Midbrain (tissue), 1 donor: ENCODE data around the gene UNC45B.
"Not testable (repeated sequence)": the region's sequence is repeated elsewhere in the genome, so short reads cannot be mapped to it uniquely, and the experiment has no call there.

Experiments used
- DNase-seq: peaks from one replicate; lab custom pipeline; 2025; lab: John Stamatoyannopoulos, UW

Gene UNC45B

DNA sequence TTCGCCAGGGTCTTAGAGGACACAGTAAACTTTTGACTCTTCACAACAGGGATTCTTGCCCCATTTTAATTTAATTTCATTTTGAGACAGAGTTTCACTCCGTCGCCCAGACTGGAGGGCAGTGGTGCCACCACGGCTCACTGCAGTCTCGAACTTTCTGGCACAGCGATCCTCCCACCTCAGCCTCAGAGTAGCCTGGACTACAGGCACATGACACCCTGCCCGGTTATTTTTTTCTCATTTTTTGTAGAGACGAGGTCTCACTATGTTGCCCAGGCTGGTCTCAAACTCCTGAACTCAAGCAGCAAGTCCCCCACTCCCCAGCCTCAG lies 5.2 kb upstream of the UNC45B start:
- DNase-seq, result no peak

DNA sequence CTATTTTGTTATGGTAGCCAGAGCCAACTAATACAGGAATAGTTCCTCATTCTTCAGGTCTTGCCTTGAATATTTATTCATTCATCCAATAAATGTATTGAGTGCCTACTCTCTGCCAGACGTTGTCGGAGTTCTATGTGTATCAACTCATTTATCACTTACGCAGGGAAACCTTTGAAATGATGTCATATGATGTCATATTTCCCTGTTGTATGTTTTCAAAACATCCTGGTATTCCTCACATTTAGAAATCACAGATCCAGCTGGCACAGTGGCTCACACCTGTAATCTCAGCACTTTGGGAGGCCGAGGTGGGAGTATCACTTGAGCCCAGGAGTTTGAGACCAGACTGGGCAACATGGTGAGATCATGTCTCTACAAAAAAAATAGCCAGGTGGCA lies 2.8 kb upstream of the UNC45B start:
- DNase-seq, result no peak

DNA sequence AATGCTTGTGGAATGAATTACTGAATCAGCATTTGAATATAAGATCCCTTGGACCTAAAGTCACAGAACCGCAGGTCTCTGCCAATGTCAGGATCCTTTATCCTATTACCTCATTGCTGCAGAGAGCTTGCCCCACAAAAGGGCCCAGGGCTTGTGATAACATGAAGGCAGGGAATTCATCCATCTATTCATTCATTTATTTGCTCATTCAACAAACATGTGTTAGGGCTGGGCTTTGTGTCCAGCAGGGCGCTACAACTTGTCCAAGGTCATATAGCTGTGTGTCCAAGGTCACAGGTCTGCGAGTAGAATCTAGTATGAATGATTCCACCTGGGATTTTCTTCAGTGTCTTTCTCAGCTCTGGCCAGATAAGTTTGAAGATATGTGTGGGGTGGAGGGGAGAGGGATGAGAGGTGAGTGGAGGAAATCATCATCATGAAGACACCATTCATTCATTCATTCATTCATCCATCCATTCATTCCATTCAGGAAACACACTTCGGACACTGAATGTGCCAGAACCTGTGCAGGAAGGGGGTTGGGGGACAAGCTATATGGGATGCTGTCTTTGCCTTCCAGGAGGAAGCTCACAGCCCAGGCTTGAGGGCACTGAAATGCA lies 1.3 kb upstream of the UNC45B start:
- DNase-seq, result no peak

DNA sequence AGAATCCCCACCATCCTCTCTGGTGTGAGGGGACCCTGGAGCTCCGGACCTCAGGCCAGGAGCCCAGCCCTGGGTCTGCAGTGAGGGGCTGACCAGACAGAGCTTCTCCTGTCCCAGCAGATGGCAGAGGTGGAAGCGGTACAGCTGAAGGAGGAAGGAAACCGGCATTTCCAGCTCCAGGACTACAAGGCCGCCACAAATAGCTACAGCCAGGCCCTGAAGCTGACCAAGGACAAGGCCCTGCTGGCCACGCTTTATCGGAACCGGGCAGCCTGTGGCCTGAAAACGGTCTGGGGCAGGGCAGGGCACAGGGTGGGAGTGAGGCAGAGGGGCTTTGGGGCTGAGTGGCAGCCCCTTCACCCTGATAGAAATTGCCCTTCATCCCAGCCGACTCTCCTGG lies 527 bp downstream of the UNC45B start:
- no peak for DNase-seq

DNA sequence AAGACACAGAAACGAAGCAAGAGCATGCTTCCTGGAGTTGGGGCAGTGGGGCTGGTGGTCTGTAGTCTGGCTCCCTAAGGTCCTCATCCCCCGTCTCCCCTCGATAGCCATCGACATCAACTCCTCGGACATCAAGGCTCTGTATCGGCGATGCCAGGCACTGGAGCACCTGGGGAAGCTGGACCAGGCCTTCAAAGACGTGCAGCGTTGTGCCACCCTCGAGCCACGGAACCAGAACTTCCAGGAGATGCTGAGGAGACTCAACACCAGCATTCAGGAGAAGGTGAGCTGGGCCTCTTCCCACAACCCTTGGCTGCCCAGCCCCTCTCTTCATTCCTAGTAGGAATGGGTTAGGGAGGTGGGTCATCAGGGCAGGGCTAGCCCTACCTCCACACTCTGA lies 2.3 kb downstream of the UNC45B start:
- no peak for DNase-seq

DNA sequence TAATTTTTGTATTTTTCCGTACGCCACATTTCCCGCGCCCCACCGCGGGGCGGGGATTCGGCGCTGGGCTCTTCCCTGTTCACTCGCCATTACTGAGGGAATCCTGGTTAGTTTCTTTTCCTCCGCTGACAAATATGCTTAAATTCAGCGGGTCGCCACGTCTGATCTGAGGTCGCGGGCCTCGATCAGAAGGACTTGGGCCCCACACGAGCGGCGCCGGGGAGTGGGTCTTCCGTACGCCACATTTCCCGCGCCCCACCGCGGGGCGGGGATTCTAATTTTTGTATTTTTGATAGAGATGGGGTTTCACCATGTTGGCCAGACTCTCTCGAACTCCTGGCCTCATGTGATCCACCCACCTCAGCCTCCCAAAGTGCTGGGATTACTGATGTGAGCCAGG lies 3.5 kb downstream of the UNC45B start:
- not testable (repeated sequence) for DNase-seq

DNA sequence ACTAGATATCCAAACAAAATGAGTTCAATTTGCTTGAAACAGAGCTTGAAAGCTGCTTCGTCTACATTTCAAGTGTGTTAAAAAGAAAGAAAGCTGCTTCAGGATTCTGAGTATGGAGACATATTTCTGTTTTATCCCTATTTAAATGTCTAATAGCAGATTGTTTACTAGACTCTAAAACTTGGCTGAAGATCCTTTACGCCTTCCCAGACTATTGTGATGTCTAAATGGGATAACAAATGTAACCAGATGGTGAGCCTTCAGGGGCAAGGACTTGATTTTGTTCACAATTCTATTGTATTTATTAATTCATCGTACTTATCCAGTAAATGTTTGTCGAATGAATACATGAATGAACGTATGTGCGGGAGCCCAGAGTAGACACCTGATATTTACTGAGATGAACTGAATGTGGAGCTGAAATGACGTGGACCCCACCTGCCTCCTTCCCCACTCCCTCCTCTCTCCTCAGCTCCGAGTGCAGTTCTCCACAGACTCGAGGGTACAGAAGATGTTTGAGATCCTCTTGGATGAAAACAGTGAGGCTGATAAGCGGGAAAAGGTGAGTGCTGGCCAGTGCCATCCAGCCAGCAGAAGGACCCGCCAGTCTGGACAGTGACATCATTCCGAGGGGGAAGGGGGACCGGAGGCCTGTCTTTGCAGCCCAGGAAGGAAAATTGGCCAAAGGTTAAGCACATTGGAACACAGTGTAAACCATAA lies 5.0 kb downstream of the UNC45B start:
- no peak for DNase-seq

DNA sequence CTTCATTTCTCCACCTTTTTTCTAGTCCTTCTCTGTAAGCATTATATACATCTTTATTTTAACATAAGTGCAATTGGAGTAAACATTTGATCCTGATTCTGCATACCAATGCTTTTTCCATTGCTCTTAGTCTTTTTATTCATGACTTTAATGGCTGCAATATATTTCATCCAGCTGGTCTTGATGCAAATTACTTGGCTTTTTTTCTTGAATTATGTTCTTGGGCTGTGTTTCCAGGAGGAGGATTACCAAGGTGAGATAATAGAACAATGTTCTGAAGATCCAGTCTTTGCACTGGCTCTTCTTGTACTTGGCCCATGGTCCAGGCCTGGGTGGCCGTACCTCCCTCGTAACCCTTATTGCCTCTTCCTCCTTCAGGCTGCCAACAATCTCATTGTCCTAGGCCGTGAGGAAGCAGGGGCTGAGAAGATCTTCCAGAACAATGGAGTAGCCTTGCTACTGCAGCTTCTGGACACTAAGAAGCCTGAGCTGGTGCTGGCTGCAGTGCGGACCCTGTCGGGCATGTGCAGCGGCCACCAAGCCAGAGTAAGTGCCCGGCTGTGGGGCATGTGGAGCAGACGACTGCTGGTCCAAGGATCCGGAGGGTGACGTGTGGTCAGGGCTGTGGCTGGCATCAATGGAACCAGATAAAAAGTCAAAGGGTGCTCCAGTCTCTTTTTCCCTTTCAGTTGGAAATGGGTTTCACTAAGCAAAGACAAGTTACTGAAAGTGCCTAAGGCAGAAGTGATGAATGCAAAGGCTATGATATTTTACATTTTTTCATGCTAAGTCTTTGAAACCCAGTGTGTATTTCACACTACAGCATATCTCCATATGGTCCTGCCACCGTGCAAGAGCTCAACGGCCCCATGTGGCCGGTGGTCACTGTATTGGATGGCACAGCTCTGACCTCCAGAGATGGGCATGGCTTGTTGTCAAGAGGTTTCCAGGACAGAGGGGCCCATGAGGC lies 6.9 kb downstream of the UNC45B start:
- no peak for DNase-seq

DNA sequence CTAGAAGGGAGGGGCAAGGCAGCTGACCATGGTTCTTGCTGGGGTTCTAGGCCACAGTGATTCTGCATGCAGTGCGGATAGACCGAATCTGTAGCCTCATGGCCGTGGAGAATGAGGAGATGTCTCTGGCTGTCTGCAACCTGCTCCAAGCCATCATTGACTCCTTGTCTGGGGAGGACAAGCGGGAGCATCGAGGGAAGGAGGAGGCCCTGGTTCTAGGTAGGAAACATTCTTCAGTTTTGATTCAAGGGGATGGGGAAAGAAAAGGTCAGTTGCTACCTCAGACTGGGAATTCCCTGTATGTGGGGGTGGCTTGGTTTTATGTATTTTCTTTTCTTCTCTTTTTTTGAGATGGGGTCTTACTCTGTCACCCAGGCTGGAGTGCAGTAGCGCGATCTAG lies 7.6 kb downstream of the UNC45B start:
- DNase-seq, result no peak

DNA sequence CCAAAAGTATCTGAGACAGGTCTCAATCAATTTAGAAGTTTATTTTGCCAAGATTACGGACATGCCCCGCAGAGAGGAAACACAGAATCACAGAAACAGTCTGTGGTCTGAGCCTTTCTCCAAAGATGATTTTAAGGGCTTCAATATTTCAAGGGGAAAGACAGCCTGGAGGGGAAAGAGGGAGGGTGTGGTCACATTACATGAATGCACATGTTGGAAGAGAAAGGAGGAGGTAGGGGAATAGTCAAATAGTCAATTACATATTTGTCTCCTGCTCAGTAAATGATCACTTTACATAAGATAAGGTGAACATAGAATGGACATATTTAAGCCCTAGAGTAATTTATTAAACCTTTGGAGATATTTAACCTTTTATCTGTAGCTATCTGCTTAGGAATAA lies 12.3 kb downstream of the UNC45B start:
- DNase-seq, result no peak

DNA sequence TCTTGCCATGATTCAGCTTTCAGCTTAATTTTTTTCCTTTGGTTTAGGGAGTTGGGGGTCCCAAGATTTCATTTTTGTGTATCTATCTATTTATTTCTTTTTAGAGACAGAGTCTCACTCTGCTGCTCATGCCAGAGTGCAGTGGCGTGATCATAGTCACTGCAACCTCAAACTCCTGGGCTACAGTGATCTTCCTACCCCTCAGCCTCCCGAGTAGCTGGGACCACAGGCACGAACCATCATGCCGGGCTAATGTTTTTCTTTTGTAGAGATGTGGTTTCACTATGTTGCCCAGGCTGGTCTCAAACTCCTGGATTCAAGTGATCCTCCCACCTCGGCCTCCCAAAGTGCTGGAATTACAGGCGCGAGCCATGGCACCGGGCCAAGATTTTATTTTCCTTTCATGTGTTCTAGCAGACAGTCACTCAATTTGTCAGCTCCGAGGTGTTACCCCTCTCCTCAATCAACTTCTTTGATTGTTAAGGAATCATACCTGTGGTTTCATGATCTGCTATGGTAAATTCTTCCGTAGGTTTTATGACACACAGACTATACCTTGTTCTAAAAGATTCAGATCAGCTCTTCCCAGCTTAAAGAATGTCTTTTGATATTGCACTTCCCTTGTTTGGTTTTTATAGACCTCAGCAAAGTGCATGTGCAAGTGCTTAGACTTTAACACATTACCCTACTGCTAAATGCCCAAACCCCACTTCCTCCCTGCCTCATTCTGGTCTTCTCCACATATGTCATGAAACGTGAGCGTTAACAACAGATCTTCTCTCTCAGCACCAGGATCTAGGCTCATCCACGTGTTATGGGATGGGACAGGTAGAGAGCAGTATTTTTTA lies 13.0 kb downstream of the UNC45B start:
- DNase-seq, result no peak

DNA sequence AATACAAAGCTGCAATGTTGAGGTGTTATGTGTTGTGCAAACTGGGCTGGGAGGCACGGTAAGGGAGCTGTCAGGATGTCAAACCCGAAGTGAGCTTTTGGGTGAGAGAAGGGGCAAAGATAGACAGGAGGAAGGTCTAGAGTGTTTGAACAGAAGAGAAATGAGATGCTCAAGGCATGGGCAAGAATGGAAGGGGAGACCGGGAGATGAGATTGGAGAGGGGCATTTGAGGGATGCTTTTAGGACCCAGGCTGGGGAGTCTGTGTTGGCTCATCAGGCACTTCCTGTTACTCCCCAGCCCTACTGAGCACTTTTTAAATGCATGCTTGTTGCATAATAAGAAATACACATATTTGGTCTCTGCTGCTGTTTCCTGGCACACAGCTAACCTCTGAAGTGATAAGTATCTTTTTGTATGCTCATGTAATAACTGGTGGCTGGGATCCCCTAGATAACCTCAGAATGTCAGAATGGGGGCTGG lies 13.7 kb downstream of the UNC45B start:
- no peak for DNase-seq

DNA sequence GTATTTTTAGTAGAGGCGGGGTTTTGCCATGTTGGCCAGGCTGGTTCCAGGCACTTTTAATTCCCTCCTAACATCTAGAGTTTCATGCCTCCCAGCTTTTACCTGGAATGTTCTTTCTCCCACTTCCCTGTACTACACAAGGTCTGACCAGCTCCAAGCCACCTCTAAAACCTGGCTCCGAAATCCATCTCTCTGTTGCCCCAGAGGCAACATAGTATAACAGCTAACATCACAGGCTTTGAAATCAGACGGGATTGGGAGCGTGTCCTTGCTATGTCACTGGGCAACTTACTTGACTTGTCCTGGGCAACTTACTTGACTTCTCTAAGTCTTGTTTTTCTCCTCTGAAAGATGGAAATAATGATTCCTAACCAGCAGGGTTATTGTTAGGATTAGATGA lies 15.1 kb downstream of the UNC45B start:
- no peak for DNase-seq

DNA sequence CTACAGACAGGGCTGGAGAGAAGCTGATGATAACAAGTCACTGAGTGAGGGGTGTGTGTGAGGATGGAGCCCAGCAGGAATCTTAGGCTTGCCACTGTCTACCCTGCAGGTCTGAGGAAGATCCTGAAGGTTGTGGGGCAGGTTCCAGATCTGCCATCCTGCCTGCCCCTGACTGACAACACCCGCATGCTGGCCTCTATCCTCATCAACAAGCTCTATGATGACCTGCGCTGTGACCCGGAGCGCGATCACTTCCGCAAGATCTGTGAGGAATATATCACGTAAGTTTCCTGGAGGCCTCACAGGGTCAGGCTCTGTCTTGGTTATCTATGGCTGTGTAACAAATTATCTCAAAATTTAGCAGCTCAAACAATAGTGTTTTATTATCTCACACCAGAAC lies 16.3 kb downstream of the UNC45B start:
- no peak for DNase-seq

DNA sequence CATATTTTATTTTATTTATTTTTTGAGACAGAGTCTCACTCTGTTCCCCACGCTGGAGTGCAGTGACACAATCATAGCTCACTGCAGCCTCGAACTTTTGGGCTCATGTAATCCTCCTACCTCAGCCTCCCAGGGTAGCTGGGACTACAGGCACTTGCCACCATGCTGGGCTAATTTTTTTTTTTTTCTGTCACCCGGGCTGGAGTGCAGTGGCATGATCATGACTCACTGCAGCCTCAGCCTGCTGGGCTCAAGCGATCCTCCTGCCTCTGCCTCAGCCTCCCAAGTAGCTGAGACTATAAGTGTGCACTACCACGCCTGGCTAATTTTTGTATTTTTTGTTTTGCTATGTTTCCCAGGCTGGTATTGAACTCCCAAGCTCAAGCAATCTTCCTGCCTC lies 17.1 kb downstream of the UNC45B start:
- DNase-seq, result no peak

DNA sequence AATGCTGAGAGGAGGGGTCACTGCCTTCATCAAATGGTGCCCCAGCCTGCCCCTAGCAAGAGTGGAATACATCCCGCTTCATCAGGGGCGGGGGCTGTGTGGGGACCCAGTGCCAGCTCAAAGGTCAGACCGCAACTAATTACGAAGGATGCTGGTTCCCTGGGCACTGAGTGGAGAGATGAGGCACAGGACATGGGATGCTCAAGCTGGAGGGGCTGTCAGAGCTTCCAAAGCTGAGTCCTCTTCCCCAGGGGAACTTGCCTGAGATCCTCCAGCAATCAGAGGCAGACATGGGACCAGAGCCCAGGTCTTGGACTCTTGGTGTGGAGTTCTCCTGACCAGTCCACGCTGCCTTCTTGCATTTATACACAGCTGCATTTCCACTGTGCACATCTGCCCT lies 18.9 kb downstream of the UNC45B start:
- DNase-seq, result no peak

DNA sequence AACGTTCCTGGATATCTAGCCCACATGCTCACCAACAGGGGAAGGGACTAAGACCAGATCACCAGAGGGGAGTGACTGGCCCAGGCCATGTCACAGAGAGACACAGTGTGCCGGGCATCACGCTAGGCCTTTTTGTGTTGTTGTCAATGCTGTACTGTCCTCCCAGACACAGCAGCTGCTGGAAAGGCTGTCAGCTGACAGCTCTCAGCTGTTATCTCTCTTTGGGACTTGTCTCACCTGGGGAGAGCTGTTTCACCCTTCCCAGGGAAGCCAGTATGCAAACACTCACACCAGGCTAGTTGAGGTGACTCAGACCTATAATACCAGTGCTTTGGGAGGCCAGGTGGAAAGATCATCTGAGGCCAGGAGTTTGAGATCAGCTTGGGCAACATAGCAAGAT lies 19.4 kb downstream of the UNC45B start:
- DNase-seq, result no peak

DNA sequence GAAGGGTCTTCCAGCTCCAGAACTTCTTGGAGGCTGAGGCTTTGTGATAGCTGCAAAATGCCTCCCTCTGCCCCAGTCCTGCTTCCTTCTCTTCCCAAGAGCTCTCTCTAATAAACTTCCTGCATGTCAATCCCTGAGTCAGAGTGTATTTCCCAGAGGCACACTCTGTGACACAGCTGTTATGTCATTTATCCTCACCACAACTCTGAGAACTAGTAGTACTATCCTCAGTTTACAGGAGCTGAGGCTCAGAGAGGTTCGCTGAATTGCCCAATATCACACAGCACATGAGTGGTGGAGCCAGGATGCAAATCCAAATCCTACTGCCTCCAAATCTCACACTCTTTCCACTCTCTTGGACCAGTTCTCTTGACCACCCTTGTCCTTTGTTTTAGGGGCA lies 20.0 kb downstream of the UNC45B start:
- no peak for DNase-seq

DNA sequence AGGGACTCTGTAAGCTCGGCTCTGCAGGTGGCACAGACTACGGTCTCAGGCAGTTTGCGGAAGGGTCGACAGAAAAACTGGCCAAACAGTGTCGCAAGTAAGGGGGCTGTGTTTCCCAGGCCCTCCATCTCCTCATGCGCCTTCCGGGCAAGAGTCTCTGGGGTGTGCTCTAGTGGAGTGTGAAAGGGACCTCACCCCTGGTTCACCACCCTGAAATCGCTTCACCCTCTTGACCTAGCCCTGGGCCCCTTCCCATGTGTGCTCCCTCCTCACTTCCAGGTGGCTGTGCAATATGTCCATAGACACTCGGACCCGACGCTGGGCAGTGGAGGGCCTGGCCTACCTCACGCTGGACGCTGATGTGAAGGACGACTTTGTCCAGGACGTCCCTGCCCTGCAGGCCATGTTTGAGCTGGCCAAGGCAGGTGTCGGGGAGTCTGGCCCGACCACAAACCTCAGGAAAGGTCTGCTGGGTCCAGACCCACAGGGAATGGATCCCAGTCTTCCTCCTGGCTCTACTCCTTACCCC lies 22.3 kb downstream of the UNC45B start:
- no peak for DNase-seq

DNA sequence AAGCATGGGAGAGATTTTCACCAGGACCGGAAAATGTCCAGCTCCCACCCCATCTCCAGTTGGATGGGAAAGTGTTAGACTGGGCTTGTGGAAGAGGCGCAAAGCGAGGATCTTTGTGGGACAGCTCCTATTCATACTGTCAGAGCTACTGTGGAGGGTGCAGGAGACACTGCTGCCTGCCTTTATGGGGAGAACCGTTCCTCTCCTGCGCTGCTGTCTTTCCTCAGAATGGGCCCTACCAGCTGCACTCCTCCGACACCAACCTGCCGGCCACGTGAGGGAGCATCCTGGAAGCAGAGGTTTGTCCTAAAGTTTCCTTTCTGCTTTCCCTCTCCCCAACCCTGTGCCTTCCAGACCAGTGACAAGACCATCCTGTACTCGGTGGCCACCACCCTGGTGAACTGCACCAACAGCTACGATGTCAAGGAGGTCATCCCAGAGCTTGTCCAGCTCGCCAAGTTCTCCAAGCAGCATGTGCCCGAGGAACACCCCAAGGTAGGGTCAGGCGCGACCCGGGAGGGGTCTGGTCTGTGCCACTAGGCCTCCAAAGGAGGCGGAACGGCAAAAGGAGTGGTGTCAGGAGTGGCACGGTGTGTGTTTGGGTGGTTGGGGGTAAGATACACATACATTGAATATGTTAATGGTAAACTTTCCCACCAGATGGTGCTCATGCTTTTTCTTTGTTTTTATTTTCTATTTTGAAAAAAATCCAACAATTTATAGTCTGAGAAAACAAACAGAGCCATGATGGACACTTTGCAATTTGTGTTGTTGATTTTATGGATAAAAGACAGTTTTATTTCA lies 23.6 kb downstream of the UNC45B start:
- DNase-seq, result no peak

DNA sequence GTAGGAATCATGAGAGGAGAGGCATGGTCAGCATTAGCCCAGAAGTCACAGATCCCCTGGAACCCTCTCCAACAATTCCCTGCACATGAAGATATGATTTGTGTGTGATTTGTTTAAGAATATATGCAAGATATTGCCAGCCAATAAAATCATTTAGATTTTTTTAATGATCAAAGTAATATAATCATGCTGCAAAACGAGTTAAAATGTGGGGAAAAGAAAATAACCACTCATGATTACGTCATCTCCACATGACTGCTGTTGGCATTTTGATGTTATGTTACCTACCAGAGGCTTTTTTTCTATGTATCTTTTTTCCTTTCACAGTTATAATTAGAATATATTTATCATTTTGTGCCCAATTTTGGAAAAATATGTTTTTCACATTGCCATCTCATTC lies 24.2 kb downstream of the UNC45B start:
- no peak for DNase-seq
